ENCODE measurements around the gene SGSM2.
A peak's percentile ranks its signal among the peaks of the same experiment; 100 is the strongest.
"Not testable (repeated sequence)": the region's sequence is repeated elsewhere in the genome, so short reads cannot be mapped to it uniquely, and the experiment has no call there.

The SGSM2 gene, protein sequence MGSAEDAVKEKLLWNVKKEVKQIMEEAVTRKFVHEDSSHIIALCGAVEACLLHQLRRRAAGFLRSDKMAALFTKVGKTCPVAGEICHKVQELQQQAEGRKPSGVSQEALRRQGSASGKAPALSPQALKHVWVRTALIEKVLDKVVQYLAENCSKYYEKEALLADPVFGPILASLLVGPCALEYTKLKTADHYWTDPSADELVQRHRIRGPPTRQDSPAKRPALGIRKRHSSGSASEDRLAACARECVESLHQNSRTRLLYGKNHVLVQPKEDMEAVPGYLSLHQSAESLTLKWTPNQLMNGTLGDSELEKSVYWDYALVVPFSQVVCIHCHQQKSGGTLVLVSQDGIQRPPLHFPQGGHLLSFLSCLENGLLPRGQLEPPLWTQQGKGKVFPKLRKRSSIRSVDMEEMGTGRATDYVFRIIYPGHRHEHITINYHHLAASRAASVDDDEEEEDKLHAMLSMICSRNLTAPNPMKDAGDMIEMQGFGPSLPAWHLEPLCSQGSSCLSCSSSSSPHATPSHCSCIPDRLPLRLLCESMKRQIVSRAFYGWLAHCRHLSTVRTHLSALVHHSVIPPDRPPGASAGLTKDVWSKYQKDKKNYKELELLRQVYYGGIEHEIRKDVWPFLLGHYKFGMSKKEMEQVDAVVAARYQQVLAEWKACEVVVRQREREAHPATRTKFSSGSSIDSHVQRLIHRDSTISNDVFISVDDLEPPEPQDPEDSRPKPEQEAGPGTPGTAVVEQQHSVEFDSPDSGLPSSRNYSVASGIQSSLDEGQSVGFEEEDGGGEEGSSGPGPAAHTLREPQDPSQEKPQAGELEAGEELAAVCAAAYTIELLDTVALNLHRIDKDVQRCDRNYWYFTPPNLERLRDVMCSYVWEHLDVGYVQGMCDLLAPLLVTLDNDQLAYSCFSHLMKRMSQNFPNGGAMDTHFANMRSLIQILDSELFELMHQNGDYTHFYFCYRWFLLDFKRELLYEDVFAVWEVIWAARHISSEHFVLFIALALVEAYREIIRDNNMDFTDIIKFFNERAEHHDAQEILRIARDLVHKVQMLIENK

DNA sequence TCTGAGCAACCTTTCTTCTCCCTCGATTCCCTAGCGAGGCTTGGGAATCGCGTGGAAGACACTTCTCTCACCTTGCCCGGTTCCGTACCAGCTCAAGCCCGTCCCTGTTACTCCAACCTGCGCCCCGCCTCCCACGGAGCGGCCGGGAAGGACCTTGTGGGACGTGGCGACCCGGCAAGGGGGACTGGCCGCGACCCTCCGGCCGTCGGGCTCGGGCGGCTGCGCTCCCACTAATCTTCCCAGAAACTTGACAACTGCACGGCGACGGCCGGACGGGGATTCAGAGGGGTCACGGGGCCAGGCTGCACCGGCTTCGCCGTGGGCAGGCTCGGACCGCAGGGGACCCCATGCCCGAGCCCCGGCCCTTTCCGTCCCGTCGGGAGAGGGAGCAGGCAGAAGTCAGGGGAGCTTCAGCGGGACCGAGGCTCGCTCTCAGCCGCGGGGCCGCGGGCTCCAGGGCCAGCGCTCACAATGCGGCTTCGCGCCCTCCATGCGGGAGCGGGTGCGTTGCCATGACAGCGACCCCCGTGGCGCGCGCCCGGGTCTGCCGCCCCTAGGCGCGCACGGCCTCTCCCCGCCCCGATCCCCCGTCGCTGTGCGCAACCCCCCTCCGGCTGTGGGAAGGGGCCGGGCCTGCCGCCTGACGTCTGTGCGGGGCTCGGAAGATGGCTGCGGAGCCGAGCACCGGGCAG is at the start of gene SGSM2:
Gene SGSM2, plus strand, starts transcription at position 650 of the 692 bp plus-strand sequence. CDS start 188 bp downstream, outside the sequence.
- peak; percentile 85 for DNase-seq

DNA sequence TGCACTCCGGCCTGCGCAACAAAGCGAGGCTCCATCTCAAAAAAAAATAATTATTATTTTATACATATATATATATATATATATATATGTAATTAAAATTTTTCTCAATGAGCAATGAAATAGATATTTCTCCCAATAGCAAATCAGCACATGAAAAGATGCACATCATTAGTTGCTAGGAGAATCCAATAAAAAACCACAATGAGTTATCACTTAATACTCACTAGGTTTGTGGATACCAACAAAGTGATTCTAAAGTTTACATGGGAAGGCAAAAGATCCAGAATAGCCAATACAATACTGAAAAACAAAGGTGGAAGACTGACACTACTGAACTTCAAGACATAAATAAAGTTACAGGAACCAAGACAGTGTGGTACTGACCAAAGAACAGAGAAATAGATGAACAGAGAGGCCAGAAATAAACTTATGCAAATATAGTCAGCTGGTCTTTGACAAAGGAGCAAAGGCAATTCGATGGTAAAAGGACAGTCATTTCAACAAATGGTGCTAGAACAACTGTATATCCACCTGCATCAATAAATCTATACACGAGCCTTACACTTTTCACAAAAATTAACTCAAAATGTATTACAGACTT is 47.3 kb upstream of the SGSM2 start:
- DNase-seq, result no peak

DNA sequence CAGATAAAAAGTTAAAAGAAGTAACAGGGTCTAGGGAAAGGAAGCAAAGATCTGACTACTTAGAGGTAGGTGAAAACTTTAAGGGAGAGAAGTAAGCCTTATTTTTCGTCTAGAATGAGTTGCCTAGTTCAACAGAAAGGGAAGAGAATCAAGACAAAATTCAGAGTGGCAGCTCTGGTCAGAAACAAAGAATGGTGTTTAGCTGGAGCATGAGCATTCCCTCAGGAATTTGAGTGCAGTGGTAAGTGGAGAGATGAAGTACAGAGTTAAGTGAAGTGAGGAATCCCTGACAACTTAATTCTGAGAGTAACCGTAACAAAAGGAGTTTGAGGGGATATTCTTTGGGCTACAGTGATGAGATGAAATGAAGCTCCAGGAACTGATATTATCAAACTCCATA is 45.2 kb upstream of the SGSM2 start:
- DNase-seq, result no peak

DNA sequence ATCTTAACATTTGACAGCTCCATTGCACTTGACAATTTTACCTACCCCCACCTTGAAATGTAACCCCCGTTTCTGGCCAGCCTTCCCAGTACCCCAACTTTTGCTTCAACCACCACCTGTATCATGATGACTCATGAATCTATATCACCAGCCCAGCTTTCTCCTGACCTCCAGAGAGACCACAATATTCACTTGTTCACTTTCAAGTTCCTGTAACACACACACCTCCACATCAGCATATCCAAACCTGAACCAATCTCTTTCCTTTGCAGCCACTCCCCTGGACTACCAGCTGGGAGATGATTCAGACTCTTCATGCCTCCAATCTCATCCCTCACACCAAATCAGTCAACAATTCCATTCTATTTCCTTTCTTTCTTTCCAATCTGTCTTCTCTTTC is 41.7 kb upstream of the SGSM2 start:
- DNase-seq, result no peak

DNA sequence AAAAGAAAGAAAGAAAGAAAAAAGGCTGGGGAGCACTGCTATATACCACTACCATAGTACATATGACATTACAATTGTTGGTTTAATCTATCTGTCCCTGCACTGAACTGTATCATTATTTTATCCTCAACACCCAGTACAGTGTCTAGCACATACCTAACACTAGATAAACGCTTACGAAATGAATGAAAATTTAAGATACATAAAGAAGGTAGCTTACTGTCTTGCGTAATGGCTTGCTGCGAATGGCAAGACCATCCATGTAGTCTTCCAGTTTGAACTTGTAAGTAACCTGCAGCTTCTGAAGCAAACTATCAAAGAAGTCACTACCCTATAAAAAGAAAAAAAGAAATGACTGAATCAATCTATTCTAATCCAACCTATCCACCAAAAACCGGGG is 40.3 kb upstream of the SGSM2 start:
- DNase-seq, result no peak

DNA sequence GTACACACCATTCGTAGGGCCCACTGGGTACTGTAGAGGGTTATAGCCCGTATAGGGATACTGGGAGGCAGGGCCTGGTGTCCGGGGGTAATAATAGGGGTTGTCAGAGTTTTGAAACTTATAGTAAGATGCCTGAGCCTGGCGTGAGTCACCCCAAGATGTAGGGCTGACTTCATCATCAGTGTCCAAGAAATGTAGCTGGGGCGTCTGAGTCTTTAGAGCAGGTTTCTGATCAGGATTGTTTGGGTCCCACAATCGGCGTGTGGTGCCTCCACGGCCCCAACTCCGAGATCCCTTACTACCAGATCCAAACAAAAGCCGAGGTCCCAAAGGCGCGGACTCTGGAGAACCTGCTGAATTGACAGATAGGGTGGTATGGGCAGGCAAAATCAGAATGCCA is 38.2 kb upstream of the SGSM2 start:
- DNase-seq, result no peak

DNA sequence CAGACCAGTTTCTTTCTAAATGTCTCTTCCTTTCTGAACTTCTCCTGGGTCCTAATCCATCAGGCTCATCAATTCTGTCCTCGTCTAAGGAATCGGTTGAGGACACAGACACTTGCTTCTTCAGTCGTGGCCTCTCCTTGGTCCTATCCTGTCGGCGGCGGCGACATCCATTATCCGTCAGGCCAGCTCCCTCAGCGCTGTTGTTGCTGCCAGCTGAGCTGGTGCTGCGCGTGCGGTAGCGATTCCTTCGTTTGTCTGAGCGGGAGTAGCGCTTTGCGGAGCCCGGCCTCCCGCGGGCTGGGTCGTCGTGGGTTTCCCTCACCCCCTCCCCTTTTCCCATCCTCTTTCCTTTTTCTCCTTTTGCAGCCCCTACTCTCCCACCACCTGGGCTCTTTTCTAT is 37.5 kb upstream of the SGSM2 start:
- DNase-seq, result no peak

DNA sequence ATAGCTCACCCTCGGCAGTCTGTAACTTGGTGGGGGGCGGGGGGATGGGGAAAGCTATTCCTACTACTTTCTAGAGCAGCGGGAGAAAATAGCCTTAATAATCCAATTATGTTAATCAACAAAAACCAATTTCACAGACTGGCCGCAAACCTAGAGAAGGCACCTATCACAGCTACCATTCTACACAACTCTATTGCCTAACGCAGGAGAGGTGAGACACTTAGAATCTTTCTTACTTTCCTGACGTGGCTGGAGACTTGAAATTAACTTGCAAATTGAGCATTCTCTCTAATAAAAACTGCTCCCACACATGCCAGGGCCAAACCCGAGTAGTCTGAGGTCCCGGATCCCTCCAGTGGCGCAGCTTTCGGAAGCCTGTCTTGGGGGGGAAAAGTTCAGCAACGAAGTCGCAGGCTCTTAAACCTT is 34.5 kb upstream of the SGSM2 start:
- DNase-seq, result no peak

DNA sequence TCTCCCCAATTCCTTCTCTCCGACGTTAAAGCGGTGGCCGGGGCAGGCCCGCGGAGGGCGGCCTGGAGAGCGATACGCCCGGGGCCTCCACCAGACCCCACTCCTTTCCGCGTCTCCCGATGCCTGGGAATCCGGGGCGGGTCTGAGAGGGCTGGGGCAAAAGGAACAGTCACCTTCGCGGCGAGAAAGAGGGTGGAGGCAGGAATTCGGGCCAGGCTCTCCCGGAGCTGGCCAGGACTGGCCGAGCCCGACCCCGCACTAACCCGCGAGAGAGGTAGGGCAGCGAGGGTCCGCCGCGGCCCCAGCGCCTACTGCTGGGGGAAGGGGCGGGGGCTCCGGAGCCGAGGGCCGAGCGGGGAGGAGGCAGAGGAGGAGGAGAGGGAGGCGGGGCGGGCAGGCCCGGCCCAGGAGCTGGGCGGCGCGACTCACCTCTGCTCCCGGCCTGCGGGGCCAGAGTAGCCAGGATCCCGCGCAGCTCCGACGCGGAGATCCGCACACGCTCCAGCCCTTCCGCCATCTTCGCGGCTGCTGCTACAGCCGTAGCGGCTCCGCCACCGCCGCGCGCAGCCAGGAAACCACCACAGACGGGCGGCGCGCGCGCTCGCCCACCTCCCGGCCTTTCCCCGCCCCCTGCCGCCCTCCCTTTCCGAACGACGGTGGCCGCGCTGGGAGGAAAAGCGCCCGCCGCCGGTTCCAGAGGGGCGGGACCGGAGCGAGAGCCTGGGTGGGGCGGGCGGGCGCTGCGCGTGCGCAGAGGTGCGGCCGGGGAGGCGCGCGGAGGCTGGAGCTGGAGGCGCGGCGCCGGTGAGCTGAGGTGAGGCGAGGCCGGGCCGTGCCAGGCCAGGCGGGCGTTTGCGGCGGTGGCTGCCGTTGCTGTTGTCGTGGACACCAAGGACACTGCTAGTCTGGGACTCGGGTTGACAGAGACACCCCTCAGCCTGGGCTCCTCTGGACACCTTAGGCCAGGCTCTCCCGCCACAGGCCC is 33.8 kb upstream of the SGSM2 start, which contains the start of the genes SMG6 and SRR:
Gene SMG6, minus strand, starts transcription at position 582 of the 985 bp plus-strand sequence. Its CDS starts 65 bp downstream, at position 517.
Gene SRR, plus strand, starts transcription at position 747 of the 985 bp plus-strand sequence. CDS start 11,611 bp downstream, outside the sequence.
- peak; percentile 97 for DNase-seq

DNA sequence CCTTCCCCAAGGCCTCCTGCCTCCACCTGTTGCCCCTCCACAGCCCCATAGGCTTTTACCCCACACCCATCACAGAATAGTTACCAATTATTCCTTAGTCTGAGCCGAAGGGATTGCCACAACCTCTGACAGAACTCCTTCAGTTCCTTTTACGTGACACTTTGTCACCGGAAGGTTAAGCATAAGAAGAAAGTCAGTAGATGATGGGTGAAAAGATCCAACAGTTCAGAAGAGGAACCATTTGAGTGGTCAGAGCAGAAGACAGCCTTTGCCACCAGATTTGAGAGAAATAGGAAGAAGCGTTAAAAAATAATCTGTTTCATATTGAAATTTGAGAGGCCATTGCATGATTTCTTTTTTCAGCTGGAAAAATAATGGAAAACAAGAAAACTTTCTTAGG is 32.4 kb upstream of the SGSM2 start:
- DNase-seq, result no peak

DNA sequence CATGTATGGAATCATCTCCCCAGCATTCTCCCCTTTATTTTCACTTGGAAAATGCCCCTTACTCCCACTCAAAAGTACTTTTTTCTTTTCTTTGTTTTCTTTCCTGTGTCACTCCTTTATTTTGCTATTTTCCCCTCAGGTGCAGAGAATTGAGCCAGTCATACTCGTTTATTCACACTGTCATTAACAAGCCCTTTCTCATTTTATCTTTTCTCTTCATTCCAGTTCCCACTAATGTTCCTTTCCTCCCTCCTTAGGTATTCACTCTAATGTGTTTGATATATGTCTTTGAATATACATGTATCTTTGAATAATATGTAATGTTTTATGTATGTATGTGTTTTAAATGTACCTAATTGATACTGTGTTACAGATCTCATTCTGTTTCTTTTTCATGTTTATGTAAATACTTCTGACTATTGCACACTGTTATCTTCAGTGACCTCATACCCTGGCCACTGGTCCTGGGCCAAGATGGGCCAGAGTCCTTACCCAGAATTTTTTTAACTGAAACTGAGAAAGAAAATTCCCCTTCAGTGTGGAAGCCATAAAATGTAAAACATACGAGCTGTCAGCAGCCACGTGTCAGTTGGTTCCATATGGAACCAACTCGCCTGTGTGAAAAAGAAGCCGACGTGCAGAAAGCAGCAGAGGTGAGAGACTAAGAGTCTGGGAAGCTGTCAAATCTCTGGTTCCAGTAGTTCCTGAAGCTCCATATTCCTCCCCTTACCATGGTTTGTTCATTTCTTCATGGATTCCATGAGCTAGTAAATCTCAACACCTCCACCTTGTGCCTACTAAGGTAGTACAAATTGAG is 27.8 kb upstream of the SGSM2 start:
- no peak for DNase-seq

DNA sequence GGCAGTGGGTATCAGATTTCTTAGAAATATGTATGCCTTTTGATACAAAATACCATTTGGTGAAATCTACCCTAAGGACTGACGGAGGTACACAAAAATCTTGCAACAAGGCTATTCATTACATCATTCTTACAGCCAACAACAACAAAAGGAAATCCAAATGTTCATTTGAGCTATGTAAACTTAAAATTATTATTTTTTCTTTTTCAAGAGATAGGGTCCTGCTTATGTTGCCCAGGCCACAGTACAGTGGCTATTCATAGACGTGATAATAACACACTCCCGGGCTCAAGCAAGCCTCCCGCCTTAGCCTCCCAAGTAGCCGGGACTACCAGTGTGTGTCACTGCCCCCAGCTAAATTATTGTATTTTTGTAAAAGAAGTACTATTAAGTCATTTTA is 24.6 kb upstream of the SGSM2 start:
- DNase-seq, result no peak

DNA sequence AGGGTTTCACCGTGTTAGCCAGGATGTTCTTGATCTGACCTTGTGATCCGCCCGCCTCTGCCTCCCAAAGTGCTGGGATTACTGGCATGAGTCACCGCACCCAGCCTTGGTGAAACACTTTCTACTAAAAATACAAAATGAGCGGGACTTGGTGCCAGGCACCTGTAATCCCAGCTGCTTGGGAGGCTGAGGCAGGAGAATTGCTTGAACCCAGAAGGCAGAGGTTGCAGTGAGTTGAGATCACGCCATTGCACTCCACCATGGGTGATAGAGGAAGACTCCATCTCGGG is 20.4 kb upstream of the SGSM2 start:
- not testable (repeated sequence) for DNase-seq

DNA sequence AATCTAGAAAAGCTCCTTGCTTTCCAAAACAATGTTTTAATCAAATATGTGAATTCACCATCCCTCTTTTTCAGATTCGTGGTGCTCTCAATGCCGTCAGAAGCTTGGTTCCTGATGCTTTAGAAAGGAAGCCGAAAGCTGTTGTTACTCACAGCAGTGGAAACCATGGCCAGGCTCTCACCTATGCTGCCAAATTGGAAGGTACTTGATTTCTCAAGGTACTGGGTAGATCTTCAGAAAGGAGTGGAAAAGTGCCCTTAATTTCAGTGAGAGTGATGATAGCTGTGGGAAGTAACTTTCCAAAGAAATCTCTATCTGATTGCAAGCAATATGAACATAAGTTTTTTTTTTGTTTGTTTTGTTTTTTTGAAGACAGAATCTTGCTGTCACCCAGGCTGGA is 19.5 kb upstream of the SGSM2 start:
- no peak for DNase-seq

DNA sequence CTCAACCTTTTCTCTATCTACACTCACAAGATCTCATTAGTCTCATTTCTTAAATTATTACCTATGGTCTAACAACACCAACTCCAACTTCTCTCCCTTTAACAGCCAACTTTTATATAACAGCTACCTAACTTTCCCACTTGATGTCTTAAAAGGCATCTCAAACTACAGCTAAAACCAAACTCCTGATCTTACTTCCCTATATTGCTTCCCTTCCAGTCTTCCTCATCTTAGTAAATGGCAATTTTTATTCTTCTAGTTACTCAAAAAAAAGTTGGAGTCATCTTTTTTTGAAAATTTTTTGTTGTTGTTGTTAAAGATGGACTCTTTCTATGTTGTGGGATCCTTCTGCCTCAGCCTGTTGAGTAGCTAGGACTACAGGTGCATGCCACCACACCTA is 18.2 kb upstream of the SGSM2 start:
- no peak for DNase-seq

DNA sequence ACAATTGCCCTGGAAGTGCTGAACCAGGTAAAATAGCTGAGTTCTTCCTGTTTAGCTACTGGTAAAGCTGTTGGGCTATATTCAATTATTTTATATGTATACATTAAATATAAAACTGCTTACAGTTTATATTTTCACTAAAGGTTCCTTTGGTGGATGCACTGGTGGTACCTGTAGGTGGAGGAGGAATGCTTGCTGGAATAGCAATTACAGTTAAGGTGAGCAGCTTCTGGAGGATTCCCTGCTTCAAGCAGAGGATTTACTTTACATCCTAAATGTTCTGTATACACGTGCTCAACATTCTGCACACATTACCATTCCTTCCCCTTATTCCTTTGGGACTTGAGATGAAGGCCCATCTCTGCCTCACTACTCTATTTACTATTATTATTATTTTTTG is 15.9 kb upstream of the SGSM2 start:
- no peak for DNase-seq

DNA sequence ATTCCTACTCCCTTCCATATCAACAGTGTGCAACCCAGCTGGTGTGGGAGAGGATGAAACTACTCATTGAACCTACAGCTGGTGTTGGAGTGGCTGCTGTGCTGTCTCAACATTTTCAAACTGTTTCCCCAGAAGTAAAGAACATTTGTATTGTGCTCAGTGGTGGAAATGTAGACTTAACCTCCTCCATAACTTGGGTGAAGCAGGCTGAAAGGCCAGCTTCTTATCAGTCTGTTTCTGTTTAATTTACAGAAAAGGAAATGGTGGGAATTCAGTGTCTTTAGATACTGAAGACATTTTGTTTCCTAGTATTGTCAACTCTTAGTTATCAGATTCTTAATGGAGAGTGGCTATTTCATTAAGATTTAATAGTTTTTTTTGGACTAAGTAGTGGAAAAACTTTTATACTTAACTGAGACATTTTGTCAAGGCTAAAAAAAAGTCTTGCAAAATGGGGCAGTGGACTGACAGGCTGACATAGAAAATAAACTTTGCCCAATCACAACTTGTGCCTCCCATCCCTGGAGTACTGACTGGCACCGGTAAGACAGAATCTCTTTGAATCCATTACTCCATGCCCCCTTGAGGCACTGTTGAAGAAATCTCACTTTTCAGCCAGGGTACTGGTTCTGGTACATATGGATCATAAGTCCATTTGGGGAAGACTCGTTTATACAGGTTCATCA is 13.5 kb upstream of the SGSM2 start:
- no peak for DNase-seq

DNA sequence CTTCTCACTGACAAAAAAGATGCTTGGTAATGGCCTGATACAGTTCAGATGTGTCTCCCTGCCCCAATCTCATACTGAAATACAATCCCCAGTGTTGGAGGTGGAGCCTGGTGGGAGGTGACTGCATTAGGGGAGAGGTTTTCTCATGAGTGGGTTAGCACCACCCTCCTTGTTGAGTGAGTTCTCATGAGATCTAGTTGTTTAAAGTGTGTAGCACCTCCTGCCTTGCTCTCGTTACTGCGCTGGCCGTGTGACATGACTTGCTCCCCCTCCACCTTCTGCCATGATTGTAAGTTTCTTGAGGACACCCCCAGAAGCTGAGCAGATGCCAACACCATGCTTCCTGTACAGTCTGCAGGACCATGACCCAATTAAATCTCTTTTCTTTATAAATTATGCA is 6.0 kb upstream of the SGSM2 start:
- DNase-seq, result no peak

DNA sequence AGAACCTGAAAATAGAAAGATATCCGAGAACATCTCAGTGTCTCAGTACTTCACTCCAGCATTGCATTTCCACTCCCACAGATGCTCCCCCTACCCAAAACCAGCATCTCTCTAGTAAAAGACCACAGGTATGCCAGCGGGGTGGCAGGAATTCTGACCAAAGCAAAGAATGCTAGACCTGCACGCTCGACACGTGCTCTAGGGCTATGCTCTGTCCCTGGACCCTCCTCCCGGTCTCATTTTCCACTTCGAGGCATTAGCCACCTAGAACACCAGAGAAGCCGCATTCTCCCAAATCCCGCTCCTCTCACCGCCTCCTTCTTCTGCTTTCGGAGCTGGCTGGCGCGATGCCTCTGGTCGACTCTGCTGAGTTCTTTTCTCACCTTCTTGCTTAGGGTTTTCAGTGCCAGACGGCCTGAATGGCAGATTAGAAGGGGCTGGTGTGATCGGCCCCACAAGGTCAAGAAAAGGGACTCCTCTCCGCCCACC is 1.5 kb upstream of the SGSM2 start:
- no peak for DNase-seq

Measured in activated CD8-positive, alpha-beta memory T cell treated with anti-CD3 and anti-CD28 coated beads for 24 hours (primary cell).